ENCODE data around the gene MFF. TPM values are rescaled to one million over a fixed set of nuclear protein-coding genes. Genes with fewer than 3 reads are reported as not detected.

The MFF gene
- total and polyA plus RNA-seq, 7 donors = 63.8 to 143 (median 75.0) TPM

DNA sequence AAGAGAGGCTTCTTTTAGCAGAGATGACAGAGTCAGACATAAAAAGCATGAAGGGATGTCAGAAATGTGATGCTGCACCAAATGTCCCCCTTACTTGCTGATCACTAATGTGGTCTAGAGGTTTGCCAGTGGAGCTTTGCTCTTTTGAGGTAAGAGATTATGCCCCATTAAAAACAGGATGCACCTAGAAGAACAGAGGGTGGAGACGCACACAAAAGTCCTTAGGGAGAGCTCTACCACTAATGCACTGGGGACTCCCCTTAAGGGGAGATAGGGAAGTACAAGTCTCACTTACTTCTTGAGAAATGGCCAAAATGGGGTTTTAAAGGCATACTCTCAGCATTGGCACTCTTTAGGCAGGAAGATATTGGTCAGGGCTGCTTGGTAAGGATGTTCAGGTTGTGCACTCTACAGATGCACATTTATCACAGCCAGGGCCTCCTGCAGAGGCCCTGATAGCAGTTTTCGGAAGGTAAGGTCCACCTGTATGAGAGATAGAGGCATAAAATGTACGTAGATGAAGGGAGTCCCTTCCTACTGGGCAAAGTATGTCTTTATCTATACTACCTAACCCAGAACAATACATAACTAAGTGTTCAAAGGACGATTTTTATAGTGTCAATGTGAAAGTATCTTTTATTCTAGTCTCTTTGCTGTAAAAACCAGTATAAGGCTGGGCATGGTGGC lies 79.7 kb downstream of the MFF start:
- intact Hi-C loops (cut with DNase I) = loop anchor here (2.0 to 10.0 kb wide), 2 partner anchors 360 to 362 kb away; no protein-coding TSS in a partner anchor

DNA sequence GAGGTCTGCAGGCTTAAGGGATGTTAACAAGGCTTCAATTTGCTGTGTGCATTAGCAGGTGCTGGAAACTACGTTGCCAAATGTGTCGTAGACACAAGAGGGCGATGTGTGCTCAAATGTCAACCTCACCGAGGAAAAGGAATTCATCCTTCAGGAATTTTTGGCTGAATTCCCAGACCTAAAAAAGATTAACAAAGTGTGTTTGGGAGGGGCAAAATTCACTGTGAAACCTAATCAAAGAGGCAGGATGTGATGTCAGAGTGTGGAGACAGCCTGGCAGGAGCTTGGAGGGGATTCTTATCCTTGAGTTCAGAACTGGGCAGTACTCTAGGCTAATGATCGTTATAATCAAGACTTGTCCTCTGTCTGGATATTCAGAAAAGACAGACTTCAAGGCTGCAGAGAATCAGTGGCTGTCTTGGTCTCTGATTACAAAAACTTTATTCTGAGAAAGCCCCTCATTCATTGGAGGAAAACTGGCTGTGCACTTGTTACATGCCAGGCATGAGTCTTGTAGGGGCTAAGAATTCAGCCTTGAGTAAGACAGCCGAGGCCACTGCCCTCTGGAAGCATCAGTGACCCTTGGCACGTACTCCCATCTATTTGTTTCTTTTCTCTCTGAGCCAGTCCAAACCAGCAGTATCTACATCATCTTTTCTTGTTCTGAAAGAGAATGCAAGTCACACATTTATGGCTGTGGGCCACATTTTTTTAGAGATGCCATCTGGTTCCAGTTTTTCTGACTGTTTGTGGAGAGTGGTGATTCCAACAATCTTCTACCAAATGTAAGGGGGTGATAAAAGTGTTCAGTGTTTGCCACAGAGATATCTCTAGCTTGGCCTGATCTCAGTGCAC lies 81.4 kb downstream of the MFF start:
- Histone ChIP-seq H3K4me3 (no peak overlapping the region), H3K9me3 (no peaks in the 10 kb centered on the region), H3K36me3 (ENCODE audit: insufficient read depth in 1 of 2, low read depth in 1 of 2) (no peaks in the 10 kb centered on the region), H3K27ac (peak overlapping the region; percentile 55), H3K27me3 (ENCODE audit: insufficient read depth in 3 of 3, low read length in 2 of 3) (peaks cover 0 to 7% (median 3%) of the 10 kb centered on the region in 3 donors), H3K4me1 (peaks cover 14% of the 10 kb centered on the region)
- ATAC-seq (peak; percentile 56 to 80 (median 67)), DNase-seq (no peak)
- TF ChIP-seq CTCF (IDR thresholded peaks at IDR 0.05) = peak; percentile 53
- 2 to 3% (median 3%) methylated on average over 7 of the region's 7 CpGs for WGBS, 3 donors
- intact Hi-C loops (cut with DNase I) = loop anchor here in 1 of 2 donors (10.0 kb wide), 1 partner anchor 358 kb away; no protein-coding TSS in a partner anchor

More for the DNA sequence above, 79.7 kb downstream of the MFF start:
- Histone ChIP-seq H3K36me3 (ENCODE audit: insufficient read depth in 1 of 2, low read depth in 1 of 2) (no peaks in the 10 kb centered on the region), H3K4me3 (no peak overlapping the region), H3K9me3 (no peaks in the 10 kb centered on the region), H3K27me3 (ENCODE audit: insufficient read depth in 3 of 3, low read length in 2 of 3) (peaks cover 0 to 9% (median 3%) of the 10 kb centered on the region in 3 donors), H3K27ac (no peak overlapping the region), H3K4me1 (peaks cover 14% of the 10 kb centered on the region)
- no peak for TF ChIP-seq CTCF (IDR thresholded peaks at IDR 0.05)
- ATAC-seq (no peak), DNase-seq (no peak)
- WGBS, 3 donors = 81 to 88% (median 84%) methylated on average over 4 of the region's 4 CpGs

Other genes starting within 250 kb of the MFF start
- gene COL4A4, start 161.0 kb upstream of the MFF start, total RNA-seq = 10 to 100 TPM in 2 of 4 donors, 1 to 10 TPM in 2; 4.6 to 16.0 (median 10.3) TPM
- 1 to 10 TPM; 1.7 to 2.3 (median 2.0) TPM for gene COL4A4, start 161.0 kb upstream of the MFF start, polyA plus RNA-seq
- gene COL4A3, start 160.6 kb upstream of the MFF start, total RNA-seq = 10 to 100 TPM in 2 of 4 donors, 1 to 10 TPM in 2; 5.5 to 29.4 (median 14.9) TPM
- gene COL4A3, start 160.6 kb upstream of the MFF start, polyA plus RNA-seq = 1 to 10 TPM; 3.1 to 5.6 (median 3.8) TPM
- not detected for gene TM4SF20, start 54.1 kb downstream of the MFF start, total RNA-seq
- under 1 TPM in 1 of 3 donors, not detected in 2; 0.14 TPM for gene TM4SF20, start 54.1 kb downstream of the MFF start, polyA plus RNA-seq
- gene SCYGR1, start 62.7 kb downstream of the MFF start, total RNA-seq = not detected
- not detected for gene SCYGR1, start 62.7 kb downstream of the MFF start, polyA plus RNA-seq
- 10 to 100 TPM; 54.9 to 68.2 (median 58.9) TPM for gene AGFG1, start 146.9 kb downstream of the MFF start, total RNA-seq
- 10 to 100 TPM; 19.0 to 41.4 (median 37.5) TPM for gene AGFG1, start 146.9 kb downstream of the MFF start, polyA plus RNA-seq